Fibroblast of pulmonary artery (primary cell): ENCODE results near the gene GALNT9.
"Not testable (repeated sequence)": the region's sequence is repeated elsewhere in the genome, so short reads cannot be mapped to it uniquely, and the experiment has no call there.

Source experiments
- DNase-seq: peaks from one replicate; pipeline ENCODE4 v3.0.0-alpha.2; 2010; ENCODE audit warnings: low read depth
- H3K4me3 ChIP-seq: replicated peaks from 2 replicates; pipeline ENCODE4 v1.5.1; 2011; ENCODE audit warnings: low read depth, mild to moderate bottlenecking, control low read depth, low read length, moderate library complexity
- TF ChIP-seq, protein P1 (sequence below): IDR thresholded peaks from 2 replicates; pipeline ENCODE4 v1.5.1; 2011; ENCODE audit warnings: mild to moderate bottlenecking, control low read depth, low read length, inconsistent platforms; ENCODE audit errors: missing control alignments

The GALNT9 gene

DNA sequence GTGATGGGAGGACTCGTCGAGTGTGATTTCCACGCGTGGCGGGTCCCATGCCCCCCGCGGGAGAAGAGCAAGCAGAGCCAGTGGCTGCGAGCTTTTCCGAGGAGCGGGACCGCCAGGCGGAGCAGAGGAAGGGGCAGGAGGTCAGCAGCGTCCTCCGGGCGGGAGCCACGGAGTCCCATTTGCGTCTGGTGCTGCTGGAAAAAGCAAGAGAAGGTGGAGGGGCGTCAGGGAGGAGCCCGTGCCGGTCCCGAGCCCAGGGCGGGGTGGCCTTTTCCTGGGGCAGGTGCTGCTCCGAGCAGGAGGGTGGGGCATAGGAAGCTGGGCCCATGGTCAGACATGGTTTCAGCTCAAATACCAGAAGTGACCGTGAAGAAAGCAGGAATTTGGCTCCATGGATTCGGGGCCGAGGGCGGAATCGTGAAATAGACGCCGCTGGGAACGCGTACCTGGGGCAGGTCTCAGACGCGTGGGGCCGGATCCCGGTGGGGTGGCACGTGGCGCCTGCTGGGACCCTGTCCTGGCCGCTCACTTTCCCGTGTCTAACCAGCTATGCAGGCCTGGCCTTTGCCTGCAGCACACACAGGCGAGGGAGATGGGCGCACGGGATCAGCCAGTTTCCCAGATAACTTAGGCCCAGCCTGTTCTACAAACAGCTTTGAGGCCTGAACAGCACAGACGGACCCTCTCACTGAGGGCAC, 60.0 kb downstream of the GALNT9 start:
- TF ChIP-seq, protein P1, sequence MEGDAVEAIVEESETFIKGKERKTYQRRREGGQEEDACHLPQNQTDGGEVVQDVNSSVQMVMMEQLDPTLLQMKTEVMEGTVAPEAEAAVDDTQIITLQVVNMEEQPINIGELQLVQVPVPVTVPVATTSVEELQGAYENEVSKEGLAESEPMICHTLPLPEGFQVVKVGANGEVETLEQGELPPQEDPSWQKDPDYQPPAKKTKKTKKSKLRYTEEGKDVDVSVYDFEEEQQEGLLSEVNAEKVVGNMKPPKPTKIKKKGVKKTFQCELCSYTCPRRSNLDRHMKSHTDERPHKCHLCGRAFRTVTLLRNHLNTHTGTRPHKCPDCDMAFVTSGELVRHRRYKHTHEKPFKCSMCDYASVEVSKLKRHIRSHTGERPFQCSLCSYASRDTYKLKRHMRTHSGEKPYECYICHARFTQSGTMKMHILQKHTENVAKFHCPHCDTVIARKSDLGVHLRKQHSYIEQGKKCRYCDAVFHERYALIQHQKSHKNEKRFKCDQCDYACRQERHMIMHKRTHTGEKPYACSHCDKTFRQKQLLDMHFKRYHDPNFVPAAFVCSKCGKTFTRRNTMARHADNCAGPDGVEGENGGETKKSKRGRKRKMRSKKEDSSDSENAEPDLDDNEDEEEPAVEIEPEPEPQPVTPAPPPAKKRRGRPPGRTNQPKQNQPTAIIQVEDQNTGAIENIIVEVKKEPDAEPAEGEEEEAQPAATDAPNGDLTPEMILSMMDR = no peak
- no peak overlapping the region for H3K4me3 ChIP-seq
- DNase-seq = no peak

DNA sequence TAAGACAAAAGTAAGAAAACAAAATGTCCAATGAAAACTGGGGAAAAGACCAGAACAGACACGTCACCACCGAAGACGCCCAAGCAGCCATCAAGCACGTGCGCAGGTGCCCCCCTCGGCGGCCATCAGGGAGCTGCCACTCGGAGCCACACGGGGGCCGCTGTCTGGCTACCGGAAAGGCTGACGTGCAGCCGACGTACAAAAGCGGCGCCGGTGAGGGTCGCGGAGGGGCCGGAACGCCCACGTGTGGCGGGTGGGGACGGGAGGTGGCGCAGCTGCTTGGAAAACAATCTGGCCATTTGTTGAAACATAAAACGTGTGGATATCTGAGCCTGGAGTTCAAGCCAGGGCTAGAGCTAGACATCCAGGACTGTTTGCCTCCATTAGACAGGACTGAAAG, 60.7 kb downstream of the GALNT9 start:
- H3K4me3 ChIP-seq = no peak overlapping the region
- TF ChIP-seq, protein P1 = no peak
- DNase-seq = no peak

DNA sequence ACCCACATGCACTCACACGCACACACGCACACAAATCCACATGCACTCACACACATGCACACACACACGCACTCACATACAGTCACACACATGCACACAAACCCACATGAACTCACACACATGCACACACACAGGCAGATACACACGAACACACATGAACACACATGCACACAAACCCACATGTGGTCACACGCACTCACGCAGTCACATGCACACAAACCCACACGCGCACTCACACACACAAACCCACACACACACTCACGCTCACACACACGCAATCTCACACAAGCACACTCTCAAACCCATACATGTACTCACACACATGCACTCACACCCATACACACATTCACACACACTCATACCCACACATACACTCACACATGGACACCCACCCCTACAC, 61.5 kb downstream of the GALNT9 start:
- H3K4me3 ChIP-seq = no peak overlapping the region
- DNase-seq = no peak
- TF ChIP-seq, protein P1 = no peak

DNA sequence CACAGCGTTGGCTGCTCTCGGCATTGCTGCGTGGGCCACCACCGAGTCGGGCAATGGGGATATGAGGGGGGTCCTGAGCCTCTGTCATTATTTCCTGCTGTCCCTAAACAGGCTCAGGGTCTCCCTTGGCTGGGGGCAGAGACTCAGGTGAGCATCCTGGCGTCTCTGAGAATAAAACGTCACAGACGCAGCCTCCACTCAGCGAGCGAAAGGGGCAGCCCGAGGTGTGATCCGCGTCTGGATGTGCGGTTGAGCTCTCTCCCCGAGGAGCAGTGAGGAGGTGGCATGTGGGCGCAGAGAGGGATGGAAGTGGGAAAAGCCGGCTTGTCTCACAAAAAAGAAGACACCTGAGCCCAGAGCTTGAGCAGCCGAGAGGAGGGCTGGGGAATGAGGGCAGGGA, 62.6 kb downstream of the GALNT9 start:
- TF ChIP-seq, protein P1 = no peak

DNA sequence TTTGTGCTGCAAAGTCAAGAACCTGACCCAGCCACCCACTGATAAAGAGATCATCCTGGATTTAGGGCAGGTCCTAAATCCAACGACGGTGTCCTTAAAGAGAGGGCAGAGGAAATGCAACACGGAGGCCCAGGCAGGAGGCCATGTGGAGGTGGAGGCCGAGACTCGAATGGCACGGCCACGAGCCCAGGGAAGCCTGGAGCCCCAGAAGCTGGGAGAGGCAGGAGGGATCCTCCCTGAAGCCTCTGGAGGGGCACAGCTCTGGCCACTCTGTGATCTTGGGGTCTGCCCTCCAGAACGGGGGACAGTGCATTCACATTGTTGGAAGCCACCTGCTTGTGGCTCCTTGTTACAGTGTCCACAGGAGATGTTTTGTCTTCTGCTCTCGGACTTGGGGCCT, 63.0 kb downstream of the GALNT9 start:
- no peak overlapping the region for H3K4me3 ChIP-seq
- no peak for DNase-seq
- TF ChIP-seq, protein P1 = no peak

More for the DNA sequence above, 62.6 kb downstream of the GALNT9 start:
- H3K4me3 ChIP-seq = no peak overlapping the region
- no peak for DNase-seq

DNA sequence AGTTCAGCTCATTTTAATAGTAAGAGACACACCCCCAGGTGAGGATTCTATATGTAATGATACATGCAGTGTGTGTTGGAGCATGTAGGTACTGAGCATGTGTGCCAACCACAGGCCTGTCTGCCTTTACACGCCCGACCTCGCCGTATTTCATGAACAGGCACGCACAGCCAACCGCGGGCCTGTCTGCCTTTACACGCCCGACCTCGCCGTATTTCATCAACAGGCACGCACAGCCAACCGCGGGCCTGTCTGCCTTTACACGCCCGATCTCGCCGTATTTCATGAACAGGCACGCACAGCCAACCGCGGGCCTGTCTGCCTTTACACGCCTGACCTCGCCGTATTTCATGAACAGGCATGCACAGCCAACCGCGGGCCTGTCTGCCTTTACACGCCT, 63.6 kb downstream of the GALNT9 start:
- H3K4me3 ChIP-seq, DNase-seq: not testable (repeated sequence)

DNA sequence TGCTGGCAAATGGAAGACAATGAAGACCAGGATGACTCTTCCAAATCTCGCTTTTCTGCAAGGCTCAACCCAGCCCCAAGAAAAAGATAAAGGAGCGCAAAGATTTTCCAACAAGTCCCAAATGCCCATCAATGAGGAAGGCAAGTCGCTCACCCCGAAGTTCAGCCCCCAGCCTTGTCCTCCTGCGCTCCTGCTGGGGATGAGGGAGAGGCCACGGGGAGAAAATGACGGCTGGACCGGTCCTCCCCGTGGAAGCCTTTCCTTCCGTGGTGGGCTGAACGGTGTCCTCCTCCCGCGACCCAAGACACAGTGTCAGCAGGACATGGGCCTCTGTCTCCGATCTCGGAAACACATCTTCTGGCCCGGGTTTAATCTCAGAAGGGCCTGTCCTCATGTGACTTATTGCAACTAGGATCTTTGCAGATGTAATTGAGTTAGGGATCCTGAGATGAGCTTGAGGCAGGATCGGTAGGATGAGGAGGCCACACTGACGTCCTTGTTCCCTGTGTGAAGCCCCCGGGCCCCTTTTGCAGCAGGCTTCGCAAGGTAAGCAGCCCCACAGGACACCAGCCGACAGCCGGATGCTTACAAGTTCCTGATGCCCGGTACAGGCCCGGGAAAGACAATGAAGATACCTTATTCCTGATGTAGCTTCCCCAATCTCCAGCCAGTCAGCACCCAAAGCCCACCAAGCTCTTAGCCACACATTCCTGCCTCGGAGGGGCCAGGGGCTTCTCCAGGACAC, 64.2 kb downstream of the GALNT9 start:
- no peak for DNase-seq
- H3K4me3 ChIP-seq = no peak overlapping the region
- TF ChIP-seq, protein P1 = no peak
